HG02763 (cell line): ENCODE results near the gene CA10.

ENCODE experiments used
- ATAC-seq: cut with Tn5 transposase; IDR thresholded peaks from one replicate; pipeline ENCODE4 v1.9.1; 2021; ENCODE audit warnings: mild to moderate bottlenecking, moderate library complexity; ENCODE audit not compliant: unreplicated experiment

The CA10 gene

DNA sequence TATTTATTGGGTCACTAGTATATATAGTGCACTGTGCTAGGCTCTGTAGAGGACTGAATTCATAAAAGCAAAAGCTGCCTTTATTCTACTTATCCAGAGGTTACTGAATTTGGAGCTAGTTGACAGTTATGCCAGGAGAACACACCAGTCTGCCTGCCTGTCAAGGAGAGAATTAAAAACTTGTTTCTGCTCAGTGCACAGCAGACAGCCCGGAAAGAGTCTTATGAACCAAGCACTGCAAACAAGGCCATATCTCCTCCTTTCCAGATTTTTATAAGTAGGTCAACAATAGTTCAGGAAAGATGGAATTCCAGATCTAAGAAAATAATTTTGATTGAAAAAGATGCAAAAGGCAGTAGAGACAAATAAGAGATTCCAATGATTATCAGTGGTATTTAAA, 267.8 kb downstream of the CA10 start:
- no peak for ATAC-seq

DNA sequence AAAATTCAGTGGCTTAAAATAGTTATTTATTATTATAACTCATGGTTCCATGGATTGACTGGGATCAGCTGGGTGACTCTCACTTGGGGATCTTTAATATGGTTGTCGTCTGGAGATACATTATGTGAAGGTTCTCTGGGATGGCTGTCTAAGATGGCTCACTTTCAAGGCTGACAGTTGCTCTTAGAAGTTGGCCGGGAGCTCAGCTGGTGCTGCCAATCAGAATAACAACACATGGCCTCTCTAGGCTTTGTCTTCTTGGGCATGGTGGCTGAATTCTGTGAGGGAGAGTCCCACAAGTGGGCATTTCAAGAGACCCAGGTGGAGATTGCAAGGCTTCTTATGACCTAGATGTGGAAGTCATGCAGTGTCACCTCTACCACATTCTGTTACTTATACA, 269.7 kb downstream of the CA10 start:
- no peak for ATAC-seq

DNA sequence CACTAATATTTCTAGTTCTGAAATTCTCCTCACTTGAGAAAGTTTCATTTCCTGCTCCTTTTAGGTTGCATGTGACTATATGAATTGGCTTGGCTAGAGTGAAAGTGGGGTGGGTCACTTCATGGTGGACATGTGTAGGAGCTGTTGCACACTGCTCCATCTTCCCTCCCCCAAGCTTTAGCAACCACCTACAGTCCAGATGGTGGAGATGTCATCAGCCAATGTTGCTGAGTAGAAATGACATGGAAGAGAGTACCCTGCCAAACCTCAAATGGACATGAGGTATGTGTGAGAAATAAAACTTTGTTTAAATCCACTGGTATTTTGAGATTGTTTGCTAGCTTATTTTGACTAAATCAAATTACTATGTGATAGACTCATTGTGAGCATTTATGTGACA, 281.5 kb downstream of the CA10 start:
- ATAC-seq = no peak

GRCh38 chr17:51873302-51873701, 285.2 kb downstream of the CA10 start:
- ATAC-seq = no peak

- no peak for ATAC-seq
Measured at GRCh38 chr17:51869387-51869786, 289.1 kb downstream of the CA10 start.

- ATAC-seq = no peak
Measured at GRCh38 chr17:51860954-51861561, 297.5 kb downstream of the CA10 start.

- no peak for ATAC-seq
Measured at GRCh38 chr17:51857052-51857597, 301.4 kb downstream of the CA10 start.

DNA sequence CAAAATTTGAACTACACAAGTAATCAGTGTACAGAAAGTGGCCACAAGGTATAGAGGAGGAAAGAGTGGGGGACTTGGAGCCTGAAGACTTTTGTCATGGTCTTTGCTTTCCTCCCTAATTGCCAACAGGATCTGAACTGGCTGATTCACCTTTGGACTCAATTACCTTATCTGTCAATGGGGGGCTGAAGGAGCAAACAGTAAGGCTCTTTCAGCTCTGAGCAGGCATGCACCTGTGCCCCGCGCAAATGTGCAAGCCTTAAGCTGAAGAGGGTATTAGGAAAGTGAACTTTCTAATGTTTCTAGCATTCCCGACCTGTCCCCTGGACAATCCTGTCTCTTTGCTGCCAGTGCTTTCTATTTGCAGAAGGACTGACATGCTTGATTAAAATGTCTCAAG, 302.7 kb downstream of the CA10 start:
- no peak for ATAC-seq

GRCh38 chr17:51853857-51854256, 304.7 kb downstream of the CA10 start:
- ATAC-seq = no peak

GRCh38 chr17:51852603-51853002, 305.9 kb downstream of the CA10 start:
- no peak for ATAC-seq

- no peak for ATAC-seq
Measured at GRCh38 chr17:51850201-51850600, 308.3 kb downstream of the CA10 start.

DNA sequence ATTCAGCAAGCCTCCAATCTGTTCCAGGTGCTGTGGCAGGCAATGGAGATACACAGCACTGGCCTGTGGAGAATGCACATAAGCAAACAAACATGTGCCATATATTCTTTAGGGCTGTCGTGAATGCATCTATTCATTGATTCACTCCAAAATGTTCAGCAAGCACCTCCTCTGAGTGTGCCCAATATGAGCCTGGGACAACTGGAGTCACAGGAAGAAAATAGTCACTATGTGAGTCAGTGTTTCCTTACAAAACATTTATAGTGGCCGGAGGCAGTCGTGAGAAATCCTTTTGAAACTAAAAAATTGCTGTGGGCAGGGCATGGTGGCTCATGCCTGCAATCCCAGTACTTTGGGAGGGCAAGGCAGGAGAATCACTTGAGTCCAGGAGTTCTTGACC, 310.1 kb downstream of the CA10 start:
- ATAC-seq = no peak

- ATAC-seq = no peak
Measured at GRCh38 chr17:51846566-51846965, 311.9 kb downstream of the CA10 start.

GRCh38 chr17:51845776-51846175, 312.7 kb downstream of the CA10 start:
- no peak for ATAC-seq

- no peak for ATAC-seq
Measured at GRCh38 chr17:51842763-51843162, 315.8 kb downstream of the CA10 start.

GRCh38 chr17:51841669-51842068, 316.8 kb downstream of the CA10 start:
- no peak for ATAC-seq

DNA sequence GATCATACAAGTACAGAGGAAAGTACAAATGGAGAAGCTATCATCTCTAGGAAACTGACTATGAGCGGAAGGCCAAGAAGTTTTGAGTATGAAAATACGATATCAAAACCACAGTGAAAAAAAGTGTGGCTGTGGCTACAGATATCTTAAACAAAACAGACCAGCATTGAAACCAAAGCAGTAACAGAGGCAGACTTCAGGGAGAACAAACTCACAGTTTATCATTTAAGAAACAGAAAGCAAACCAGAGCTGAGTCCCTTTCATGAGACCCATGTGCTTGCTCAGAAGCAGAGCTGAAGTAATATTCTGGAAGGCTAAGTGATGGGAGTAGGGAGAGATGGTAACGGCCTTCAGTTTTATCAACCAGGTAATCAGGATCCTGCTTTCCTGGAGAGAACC, 317.8 kb downstream of the CA10 start:
- no peak for ATAC-seq

DNA sequence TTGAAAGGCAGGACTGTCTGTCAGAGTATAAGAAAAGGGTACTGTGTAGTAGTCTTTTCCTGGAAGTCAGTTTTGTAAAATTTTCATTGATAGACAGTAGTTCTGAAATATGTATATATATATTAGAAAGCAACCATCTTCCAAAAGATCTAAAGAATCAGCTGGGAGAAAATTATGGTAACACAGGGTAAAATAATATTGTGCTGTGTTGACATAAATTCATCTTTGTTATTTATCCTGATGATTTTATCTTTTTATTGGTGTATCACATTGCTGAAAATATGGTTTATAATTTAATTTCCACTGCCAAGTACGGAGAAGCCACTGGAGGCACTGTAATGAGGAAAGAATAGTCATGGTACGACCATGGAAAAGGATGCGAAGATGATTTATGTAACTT, 324.9 kb downstream of the CA10 start:
- no peak for ATAC-seq

DNA sequence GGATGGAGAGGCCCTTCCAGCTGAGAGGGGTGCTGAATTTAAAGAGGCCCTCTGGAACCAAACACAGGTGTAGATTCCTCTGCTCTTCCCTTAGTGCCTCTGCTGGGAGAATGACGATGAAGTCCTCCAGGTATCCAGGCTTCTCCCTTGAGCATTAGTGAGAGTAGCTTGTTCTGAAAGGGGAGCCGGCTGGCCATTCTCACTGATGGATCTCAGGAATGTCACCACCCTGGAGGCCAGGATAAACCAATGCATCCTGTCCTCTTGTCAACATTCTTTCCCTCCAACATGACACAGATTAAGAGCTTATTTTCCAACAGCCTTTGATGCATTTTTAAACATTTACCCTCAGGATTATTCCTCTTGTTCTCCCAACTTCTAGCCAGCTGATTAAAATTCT, 325.5 kb downstream of the CA10 start:
- ATAC-seq = no peak

- no peak for ATAC-seq
Measured at GRCh38 chr17:51830886-51831285, 327.6 kb downstream of the CA10 start.

GRCh38 chr17:51830451-51830850, 328.1 kb downstream of the CA10 start:
- ATAC-seq = no peak

DNA sequence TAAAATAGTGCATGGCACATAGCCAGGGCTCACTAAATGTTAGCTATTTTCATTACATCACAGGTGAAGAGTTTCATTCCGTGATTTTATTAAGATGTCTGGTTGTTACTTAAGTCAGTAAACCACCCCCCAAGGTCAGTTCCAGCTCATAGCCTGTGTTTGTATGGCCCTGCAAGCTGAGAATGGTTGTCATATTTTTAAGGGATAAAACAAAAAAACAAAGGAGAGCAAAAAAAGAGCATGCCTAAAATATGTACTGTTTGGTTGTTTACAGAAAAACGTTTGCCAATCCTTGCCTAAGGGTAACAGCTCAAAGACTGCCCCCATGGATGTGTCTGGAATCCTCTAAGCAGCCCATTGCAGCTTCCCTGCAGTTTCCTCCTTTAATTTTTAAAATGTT, 329.6 kb downstream of the CA10 start:
- ATAC-seq = no peak

DNA sequence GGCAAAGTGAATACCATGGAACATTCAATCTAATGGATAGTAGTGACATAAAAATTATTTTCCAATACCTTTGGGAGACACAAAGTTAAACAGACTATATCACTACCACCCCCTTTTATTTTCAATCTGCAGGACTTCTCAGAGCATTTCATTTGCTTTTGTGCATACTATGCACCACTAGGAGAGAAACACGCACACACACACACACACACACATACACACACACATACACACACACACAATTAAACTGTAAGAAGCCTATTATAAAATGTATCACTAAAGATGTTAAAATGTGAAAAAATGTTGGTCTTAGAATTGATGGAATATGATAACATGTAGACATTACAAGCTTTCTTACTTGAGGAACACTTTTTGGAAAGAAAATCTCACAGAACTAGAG, 331.4 kb downstream of the CA10 start:
- no peak for ATAC-seq
